Skin epidermis (tissue), 12 donors: ENCODE data around the gene CUX1.

Experiments used
- H3K27ac ChIP-seq, 21 experiments: fragments of 200-600 bp; sonication (generic) in 11 of 21; one replicate each; pipeline ENCODE4 v1.5.0; 2020; ENCODE audit warnings: mild to moderate bottlenecking in 3 of 21, inconsistent platforms in 2 of 21, moderate library complexity in 2 of 21
- H3K4me3 ChIP-seq, 7 experiments: fragments of 200-600 bp; sonication (generic) in 2 of 7; one replicate each; pipeline ENCODE4 v1.5.0; 2020; ENCODE audit warnings: inconsistent platforms in 2 of 7, mild to moderate bottlenecking in 2 of 7, moderate library complexity in 1 of 7

Gene CUX1

GRCh38 chr7:102096706-102097427 is 279.4 kb downstream of the CUX1 start:
- Histone ChIP-seq H3K4me3 (no peak overlapping the region), H3K27ac (no peak overlapping the region)

- H3K4me3 ChIP-seq = no peak overlapping the region
- no peak overlapping the region for H3K27ac ChIP-seq
These were observed 280.3 kb downstream of the CUX1 start for GRCh38 chr7:102097601-102098161.

- no peak overlapping the region for H3K27ac ChIP-seq
- no peak overlapping the region for H3K4me3 ChIP-seq
These were observed 281.6 kb downstream of the CUX1 start for GRCh38 chr7:102098986-102099385.

GRCh38 chr7:102099474-102099873 is 282.0 kb downstream of the CUX1 start:
- Histone ChIP-seq H3K27ac (no peak overlapping the region), H3K4me3 (no peak overlapping the region)

- Histone ChIP-seq H3K27ac (no peak overlapping the region), H3K4me3 (no peak overlapping the region)
These were observed 283.7 kb downstream of the CUX1 start for GRCh38 chr7:102101111-102101551.

- H3K27ac ChIP-seq = no peak overlapping the region
- H3K4me3 ChIP-seq = no peak overlapping the region
These were observed 284.5 kb downstream of the CUX1 start for GRCh38 chr7:102101926-102102325.

- H3K27ac ChIP-seq = no peak overlapping the region
These were observed 285.6 kb downstream of the CUX1 start for GRCh38 chr7:102103027-102103372.

GRCh38 chr7:102104245-102104644 is 286.8 kb downstream of the CUX1 start:
- Histone ChIP-seq H3K4me3 (no peak overlapping the region), H3K27ac (no peak overlapping the region)

More at GRCh38 chr7:102103027-102103372, 285.6 kb downstream of the CUX1 start:
- H3K4me3 ChIP-seq = no peak overlapping the region

GRCh38 chr7:102106625-102107024 is 289.2 kb downstream of the CUX1 start:
- Histone ChIP-seq H3K4me3 (no peak overlapping the region), H3K27ac (no peak overlapping the region)

- H3K4me3 ChIP-seq = no peak overlapping the region
- no peak overlapping the region for H3K27ac ChIP-seq
These were observed 290.2 kb downstream of the CUX1 start for GRCh38 chr7:102107474-102108104.

- Histone ChIP-seq H3K27ac (no peak overlapping the region), H3K4me3 (no peak overlapping the region)
These were observed 293.9 kb downstream of the CUX1 start for GRCh38 chr7:102111061-102112041.

GRCh38 chr7:102115181-102115580 is 297.8 kb downstream of the CUX1 start:
- H3K27ac ChIP-seq = no peak overlapping the region
- no peak overlapping the region for H3K4me3 ChIP-seq

- Histone ChIP-seq H3K27ac (no peak overlapping the region), H3K4me3 (no peak overlapping the region)
These were observed 298.5 kb downstream of the CUX1 start for GRCh38 chr7:102115931-102116330.

- Histone ChIP-seq H3K4me3 (no peak overlapping the region), H3K27ac (no peak overlapping the region)
These were observed 300.3 kb downstream of the CUX1 start for GRCh38 chr7:102117743-102118142.

- H3K27ac ChIP-seq = no peak overlapping the region
- no peak overlapping the region for H3K4me3 ChIP-seq
These were observed 301.8 kb downstream of the CUX1 start for GRCh38 chr7:102119213-102119651.

- no peak overlapping the region for H3K4me3 ChIP-seq
- no peak overlapping the region for H3K27ac ChIP-seq
These were observed 302.5 kb downstream of the CUX1 start for GRCh38 chr7:102119925-102120324.

- no peak overlapping the region for H3K4me3 ChIP-seq
- no peak overlapping the region for H3K27ac ChIP-seq
These were observed 303.3 kb downstream of the CUX1 start for GRCh38 chr7:102120666-102121195.

- peak overlapping the region in 13 of 21 experiments; percentile 10 to 73 (median 37) for H3K27ac ChIP-seq
These were observed 304.6 kb downstream of the CUX1 start for GRCh38 chr7:102122026-102122425.

GRCh38 chr7:102125127-102125596 is 307.7 kb downstream of the CUX1 start:
- Histone ChIP-seq H3K27ac (no peak overlapping the region), H3K4me3 (no peak overlapping the region)

More at GRCh38 chr7:102122026-102122425, 304.6 kb downstream of the CUX1 start:
- no peak overlapping the region for H3K4me3 ChIP-seq

- H3K27ac ChIP-seq = no peak overlapping the region
- H3K4me3 ChIP-seq = no peak overlapping the region
These were observed 310.9 kb downstream of the CUX1 start for GRCh38 chr7:102128303-102128702.
